ENCODE data around the gene MBD2.

MBD2 gene

DNA sequence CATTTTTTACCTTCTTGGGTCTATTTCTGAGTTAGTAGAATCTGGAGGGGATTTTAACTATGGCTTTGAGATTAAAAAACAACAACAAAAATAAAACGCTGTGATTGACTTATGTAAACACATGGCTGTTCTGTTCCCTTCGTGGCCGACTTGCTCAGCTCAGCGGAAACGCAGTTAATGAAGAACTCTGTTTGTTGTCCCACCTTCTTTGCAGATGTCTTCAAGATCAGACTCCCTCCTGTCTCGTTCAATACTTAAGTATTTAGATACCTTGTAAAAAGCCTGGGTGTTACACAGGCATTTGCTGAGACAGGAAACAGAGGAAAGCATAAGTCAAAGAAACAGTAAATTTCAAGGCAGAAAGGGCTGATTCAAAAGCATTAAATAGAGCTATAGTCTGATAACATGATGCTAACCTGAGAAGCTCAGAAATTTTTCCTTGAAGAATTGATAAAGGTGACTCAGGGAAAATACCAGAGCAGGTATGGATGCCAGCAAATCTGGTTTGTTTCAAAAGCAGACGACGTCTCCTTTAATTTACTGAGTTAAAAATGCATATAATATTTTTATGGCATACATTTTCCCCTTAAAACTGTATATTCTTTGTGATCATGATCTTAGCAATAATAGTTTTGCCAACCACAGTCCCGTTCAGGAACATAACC, 23.2 kb upstream of the MBD2 start:
- in situ Hi-C loops (cut with MboI; ENCODE audit: low sequenced_read_pairs, unreplicated experiment), result no loop called here
- DNase-seq (ENCODE audit: low spot score), result no peak
- TF ChIP-seq, protein P1, sequence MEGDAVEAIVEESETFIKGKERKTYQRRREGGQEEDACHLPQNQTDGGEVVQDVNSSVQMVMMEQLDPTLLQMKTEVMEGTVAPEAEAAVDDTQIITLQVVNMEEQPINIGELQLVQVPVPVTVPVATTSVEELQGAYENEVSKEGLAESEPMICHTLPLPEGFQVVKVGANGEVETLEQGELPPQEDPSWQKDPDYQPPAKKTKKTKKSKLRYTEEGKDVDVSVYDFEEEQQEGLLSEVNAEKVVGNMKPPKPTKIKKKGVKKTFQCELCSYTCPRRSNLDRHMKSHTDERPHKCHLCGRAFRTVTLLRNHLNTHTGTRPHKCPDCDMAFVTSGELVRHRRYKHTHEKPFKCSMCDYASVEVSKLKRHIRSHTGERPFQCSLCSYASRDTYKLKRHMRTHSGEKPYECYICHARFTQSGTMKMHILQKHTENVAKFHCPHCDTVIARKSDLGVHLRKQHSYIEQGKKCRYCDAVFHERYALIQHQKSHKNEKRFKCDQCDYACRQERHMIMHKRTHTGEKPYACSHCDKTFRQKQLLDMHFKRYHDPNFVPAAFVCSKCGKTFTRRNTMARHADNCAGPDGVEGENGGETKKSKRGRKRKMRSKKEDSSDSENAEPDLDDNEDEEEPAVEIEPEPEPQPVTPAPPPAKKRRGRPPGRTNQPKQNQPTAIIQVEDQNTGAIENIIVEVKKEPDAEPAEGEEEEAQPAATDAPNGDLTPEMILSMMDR (IDR thresholded peaks at IDR 0.05; ENCODE audit: borderline replicate concordance, control extremely low read depth, extremely low read depth, insufficient read depth, missing control alignments), result no peak

DNA sequence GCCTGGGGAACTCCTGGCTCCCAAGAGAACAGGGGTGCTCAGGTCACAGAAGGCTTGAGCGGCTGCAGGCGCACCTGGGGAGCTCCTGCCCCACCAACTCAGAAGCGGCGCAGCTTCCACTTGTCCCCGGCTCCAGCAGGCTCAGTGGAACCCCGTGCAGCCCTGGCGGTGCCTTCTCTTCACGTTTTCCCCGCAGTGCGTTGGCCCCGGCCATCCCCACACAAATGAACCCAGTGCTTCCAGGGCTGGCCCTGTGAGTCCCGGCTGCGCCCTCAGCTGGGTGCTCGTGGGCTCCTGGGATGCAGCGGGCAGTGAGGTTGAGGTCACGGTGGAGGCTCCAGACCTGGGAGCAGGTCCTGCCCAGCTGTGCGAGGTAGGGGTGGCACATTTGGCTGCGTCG, 17.9 kb upstream of the MBD2 start:
- TF ChIP-seq, protein P1 (IDR thresholded peaks at IDR 0.05; ENCODE audit: borderline replicate concordance, control extremely low read depth, extremely low read depth, insufficient read depth, missing control alignments), result no peak
- DNase-seq (ENCODE audit: low spot score), result no peak
- in situ Hi-C loops (cut with MboI; ENCODE audit: low sequenced_read_pairs, unreplicated experiment), result no loop called here

DNA sequence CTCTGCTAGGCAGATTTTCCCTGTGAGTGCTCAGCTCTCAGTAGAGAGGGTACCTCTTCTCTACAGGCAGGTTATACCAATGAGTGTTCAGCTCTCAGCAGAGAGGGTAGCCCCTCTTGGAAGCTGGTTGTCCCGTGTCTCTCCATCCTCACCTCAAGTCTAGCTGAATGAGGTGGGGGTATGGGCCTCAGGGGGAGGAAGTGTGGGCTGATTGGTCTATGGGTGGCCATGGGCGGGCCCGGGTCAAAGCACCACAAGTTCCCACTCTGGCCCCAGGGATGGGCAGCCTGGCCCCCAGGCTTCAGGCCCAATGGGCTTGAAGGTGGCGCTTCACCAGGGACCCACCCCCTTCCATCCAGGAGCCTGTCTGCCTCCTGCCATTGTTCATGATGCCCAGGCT, 17.0 kb upstream of the MBD2 start:
- DNase-seq (ENCODE audit: low spot score), result no peak
- in situ Hi-C loops (cut with MboI; ENCODE audit: low sequenced_read_pairs, unreplicated experiment), result no loop called here
- TF ChIP-seq, protein P1 (IDR thresholded peaks at IDR 0.05; ENCODE audit: borderline replicate concordance, control extremely low read depth, extremely low read depth, insufficient read depth, missing control alignments), result no peak

DNA sequence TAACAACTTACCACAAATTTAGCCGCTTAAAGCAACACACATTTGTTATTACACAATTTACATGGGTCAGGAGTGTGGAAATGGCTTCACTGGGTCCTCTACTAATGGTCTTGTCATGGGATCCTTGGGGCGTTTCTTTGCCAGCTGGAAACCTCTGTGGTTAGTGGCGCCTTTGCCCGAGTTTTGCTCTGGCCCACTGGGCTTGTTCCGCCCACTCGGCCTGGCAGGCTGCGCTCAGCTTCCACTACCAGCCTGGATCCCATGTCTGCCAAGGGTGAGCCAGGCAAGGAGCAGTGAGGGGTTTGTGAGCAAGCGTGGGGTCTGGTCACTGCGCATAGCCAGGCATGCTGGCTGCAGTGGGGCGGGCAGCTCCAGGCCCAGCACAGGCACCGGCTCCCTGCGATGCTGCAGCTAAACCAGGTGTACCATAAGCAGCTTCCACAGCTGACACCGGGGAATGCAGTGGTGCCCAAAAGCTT, 16.2 kb upstream of the MBD2 start:
- in situ Hi-C loops (cut with MboI; ENCODE audit: low sequenced_read_pairs, unreplicated experiment), result no loop called here
- no peak for DNase-seq (ENCODE audit: low spot score)
- TF ChIP-seq, protein P1 (IDR thresholded peaks at IDR 0.05; ENCODE audit: borderline replicate concordance, control extremely low read depth, extremely low read depth, insufficient read depth, missing control alignments), result no peak

DNA sequence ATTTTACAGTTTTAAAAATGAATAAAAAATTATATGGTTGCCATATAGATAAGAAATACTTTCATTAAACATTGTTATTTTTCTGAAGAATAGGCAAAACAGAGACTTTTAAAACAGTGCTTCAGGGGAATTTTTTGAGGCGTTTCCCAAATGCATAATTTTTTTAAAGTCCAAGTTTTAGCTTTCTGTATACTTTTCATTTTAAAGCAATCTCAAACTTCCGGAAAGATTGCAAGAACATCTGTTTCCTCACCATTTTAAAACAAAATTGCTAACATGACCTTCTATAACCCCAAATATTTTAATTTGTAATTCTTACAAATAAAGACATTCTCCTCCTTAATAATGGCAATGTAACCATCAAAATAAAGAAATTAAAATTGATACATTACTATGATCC, 15.1 kb upstream of the MBD2 start:
- DNase-seq (ENCODE audit: low spot score), result no peak
- TF ChIP-seq, protein P1 (IDR thresholded peaks at IDR 0.05; ENCODE audit: borderline replicate concordance, control extremely low read depth, extremely low read depth, insufficient read depth, missing control alignments), result no peak
- in situ Hi-C loops (cut with MboI; ENCODE audit: low sequenced_read_pairs, unreplicated experiment), result no loop called here

DNA sequence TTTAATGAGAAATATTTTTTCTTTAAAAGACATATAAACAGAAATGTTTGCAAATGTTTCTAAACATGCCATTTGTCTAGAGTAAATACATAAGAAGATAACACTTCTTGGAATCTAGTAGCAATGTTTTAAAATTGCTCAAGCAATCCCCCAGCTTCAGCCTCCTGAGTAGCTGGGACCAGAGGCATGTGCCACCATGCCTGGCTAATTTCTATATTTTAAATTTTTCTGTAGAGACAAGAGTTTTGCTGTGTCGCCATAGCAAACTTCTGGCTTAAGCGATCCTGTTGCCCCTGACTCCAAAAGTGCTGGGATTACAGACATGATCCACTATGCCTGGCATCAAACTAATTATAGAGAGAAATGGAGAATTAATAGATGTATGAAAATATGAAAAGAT, 14.6 kb upstream of the MBD2 start:
- no peak for DNase-seq (ENCODE audit: low spot score)
- in situ Hi-C loops (cut with MboI; ENCODE audit: low sequenced_read_pairs, unreplicated experiment), result no loop called here
- TF ChIP-seq, protein P1 (IDR thresholded peaks at IDR 0.05; ENCODE audit: borderline replicate concordance, control extremely low read depth, extremely low read depth, insufficient read depth, missing control alignments), result no peak
